Measurements from ENCODE around the gene STPG1.

The STPG1 gene

DNA sequence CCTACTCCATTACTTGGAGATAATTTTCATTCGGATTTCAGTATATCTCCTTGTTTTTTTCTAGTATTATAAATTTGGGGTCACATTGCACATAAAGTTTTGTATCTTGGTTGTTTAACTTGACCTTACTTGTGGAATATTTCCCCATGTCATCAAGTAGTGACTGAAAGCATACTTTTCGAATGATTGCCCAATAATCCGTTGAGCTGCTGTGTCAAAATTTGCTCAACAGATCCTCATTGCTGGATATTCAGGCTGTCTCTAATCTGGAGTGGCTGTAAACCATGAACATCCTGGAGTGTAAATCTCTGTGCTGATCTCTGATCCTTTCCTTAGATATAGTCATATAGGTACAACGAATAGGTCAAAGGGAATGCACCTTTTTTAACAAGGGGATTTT is 7.0 kb upstream of the STPG1 start:
- no peak overlapping the region for H3K4me3 ChIP-seq (replicated peaks; ENCODE audit: low read depth, low read length)
- peak; percentile 34 for DNase-seq (ENCODE audit: low read depth)

DNA sequence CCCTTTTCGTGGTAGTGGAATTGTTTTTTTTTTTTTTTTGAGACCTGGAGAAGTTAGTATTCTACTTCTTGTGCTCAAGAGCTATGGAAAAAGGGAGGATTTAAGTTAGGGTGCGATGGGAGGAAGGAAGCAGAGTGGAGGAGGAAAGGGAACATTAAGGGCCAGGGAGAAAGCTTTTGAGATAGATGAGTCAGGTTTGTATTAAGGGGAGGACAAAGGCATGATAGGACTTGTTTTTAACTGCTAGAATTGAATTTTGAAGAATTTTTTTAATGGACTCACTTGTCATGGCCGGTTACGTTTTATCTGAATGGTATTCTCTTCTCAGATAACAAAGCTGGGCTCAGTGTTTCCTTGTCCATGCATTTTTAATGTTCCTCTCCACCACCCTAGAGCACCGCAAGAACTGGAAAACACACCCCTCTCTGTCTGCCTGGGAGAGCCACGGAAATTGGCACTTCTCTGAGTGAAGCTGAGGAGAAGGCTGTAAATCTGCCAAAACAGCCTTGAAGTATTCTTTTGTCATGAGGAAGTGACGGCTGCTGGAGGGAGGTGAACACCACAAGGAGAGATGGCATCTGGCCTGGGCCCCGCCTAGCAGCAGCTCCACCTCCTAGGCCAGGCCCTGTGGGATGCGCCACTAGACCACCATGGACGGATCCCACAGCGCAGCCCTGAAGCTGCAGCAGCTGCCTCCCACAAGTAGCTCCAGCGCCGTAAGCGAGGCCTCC is 5.5 kb upstream of the STPG1 start:
- H3K4me3 ChIP-seq (replicated peaks; ENCODE audit: low read depth, low read length), result no peak overlapping the region
- peak; percentile 82 for DNase-seq (ENCODE audit: low read depth)
- TF ChIP-seq CTCF (IDR thresholded peaks at IDR 0.05; ENCODE audit: low read length, missing control alignments), result no peak

More for the DNA sequence above, 7.0 kb upstream of the STPG1 start:
- TF ChIP-seq CTCF (IDR thresholded peaks at IDR 0.05; ENCODE audit: low read length, missing control alignments), result no peak

DNA sequence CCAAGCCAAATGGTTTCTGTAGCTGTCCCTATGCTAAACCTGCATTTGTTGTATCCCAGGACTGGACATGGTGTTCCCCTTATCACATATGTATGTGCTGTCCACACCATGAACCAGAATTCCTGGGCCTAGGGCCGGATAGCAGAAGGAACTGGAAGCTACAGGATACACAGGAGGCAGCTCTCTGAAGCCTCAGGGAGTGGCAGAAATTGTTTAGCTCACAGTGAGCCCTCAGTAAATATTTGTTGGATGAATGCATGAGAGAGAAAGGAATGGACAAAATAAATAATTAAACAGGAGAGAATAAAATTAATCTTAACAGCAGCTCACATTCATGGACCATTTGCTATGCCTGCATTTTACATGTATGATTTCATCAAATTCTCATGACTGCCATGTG is 4.1 kb upstream of the STPG1 start:
- H3K4me3 ChIP-seq (replicated peaks; ENCODE audit: low read depth, low read length), result no peak overlapping the region
- DNase-seq (ENCODE audit: low read depth), result no peak
- TF ChIP-seq CTCF (IDR thresholded peaks at IDR 0.05; ENCODE audit: low read length, missing control alignments), result no peak

DNA sequence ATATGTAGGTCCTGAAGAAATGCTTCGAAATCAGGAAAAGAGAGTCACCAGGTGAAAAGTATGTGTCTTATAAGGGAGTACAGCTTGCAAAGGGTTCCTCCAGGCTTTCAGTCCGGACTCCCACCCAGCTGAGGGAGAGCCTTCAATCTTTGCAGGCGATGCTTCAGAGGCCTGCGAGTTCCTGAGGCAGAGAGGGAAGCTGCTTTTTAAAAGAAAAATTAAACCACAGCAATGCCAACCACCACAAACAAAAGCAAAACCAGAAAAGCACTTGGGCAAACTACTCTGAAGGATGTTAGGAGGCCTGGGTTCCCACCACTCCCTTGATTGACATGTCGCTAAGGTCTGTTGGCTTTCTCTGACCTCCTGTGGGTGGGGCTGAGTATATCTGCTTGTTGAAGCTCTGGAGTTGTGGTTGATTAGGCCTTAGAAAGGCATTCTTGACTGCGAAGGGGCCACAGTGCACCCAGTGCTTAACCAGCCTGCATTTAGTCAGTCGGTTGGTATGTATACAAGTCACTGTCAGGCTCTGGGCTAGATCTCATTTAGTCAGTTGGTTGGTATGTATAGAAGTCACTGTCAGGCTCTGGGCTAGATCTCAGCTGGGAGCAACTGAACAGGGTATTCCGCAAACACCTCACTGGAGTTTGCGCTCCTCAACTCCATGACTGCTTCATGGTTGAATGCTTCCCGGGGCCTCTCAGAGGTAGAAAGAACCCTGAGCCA is 3.2 kb upstream of the STPG1 start:
- no peak for TF ChIP-seq CTCF (IDR thresholded peaks at IDR 0.05; ENCODE audit: low read length, missing control alignments)
- DNase-seq (ENCODE audit: low read depth), result peak; percentile 71
- H3K4me3 ChIP-seq (replicated peaks; ENCODE audit: low read depth, low read length), result peak overlapping the region; percentile 89

DNA sequence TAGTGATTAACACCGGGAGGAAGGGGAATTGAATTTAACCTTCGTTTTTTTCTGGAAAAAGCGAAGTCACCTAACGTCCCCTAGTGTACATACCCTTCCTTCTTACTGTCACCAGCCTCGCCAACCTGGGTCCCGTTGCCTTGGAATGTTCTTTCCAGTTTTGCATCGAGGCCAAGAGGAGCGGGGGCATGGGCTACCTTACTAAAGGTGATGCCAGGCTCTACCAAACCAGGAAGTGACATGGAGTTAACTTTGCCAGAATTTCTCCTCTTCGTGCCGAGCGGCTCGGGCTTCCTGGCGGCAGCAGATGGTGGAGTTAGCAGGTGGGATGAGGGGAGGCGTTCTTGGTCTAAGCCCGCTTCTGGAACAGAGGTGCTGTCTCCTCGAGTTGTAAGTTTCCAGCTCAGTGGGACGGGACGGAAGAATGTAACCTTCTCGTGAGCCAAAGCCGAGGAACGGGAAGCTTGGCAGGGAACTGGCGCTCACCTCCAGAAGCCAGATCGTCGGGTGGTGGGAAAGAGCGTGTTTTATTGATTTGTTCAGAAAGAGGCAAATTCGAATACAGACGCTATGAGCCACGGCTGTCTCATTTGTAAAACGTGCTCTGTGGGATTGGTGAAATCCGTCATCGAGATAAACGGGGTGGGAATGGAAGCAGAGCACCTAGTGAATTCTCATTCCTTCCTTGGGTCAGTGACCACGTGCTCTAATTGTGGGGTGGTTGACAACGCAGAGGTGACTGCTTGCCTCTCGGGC is 2.5 kb upstream of the STPG1 start:
- DNase-seq (ENCODE audit: low read depth), result peak; percentile 20
- peak overlapping the region; percentile 89 for H3K4me3 ChIP-seq (replicated peaks; ENCODE audit: low read depth, low read length)
- no peak for TF ChIP-seq CTCF (IDR thresholded peaks at IDR 0.05; ENCODE audit: low read length, missing control alignments)

DNA sequence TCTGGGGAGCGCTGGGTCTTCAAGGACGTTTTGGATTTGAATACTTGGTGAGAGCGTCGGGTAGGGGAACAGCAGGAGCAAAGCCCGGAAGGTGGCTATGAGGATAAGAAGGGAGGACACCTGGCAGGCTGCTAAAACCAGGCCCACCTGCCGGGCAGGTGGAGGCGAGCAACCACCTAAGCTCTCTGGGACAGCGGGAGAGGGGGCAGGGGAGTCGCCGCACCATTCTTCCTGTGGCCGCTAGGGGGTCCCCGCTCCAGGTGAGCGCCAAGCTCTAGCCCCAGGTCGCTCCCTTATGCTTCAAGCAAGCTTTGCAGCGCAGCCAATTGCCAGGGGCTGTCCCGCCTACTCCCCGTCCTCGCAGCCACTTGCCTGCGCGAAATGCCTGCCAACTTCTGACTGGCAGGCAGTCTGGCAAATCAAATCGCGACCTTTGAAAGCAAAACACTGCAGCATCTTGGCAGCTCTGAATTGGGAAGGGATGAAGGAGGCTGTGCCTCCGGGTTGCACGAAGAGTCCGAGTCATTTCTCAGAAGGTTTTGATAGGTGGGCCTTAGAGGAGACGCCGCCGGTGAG is 1.8 kb upstream of the STPG1 start, which contains the start of gene NIPAL3:
Gene NIPAL3, plus strand, starts transcription at position 469 of the 576 bp plus-strand sequence. CDS start 3,746 bp downstream, outside the sequence.
- H3K4me3 ChIP-seq (replicated peaks; ENCODE audit: low read depth, low read length), result peak within 1 kb of the TSS; percentile 89
- peak; percentile 100 for DNase-seq (ENCODE audit: low read depth)
- peak; percentile 69 for TF ChIP-seq CTCF (IDR thresholded peaks at IDR 0.05; ENCODE audit: low read length, missing control alignments)
